ENCODE results near the gene TMEM231. TPM values are rescaled to one million over a fixed set of nuclear protein-coding genes. Genes with fewer than 3 reads are reported as not detected.

Gene TMEM231
- total and polyA plus RNA-seq, 9 of the 15 experiments (the other 6 are each of a cell fraction or from before 2014, with no cell fraction given): 1.6 to 27.6 (median 9.1) TPM

- Histone ChIP-seq H3K27ac (ENCODE audit: extremely low read depth, low read depth, low read length) (no peak overlapping the region), H3K9me1 (ENCODE audit: control insufficient read depth, insufficient read depth, low read length) (no peaks in the 10 kb centered on the region), H3K4me1 (replicated peaks in 1 of 2; ENCODE audit: control insufficient read depth in 2 of 2, insufficient read depth in 2 of 2, low read length in 2 of 2) (peaks cover 5 to 22% of the 10 kb centered on the region in 2 experiments; a peak in 3 of 5 replicates), H3K9me3 (replicated peaks; ENCODE audit: control insufficient read depth, insufficient read depth, low read depth, low read length) (no peaks in the 10 kb centered on the region), H3K4me2 (ENCODE audit: insufficient read depth, low read length) (no peak overlapping the region), H4K20me1 (replicated peaks; ENCODE audit: control insufficient read depth, insufficient read depth, low read length) (peaks cover 5% of the 10 kb centered on the region), H3K79me2 (ENCODE audit: control insufficient read depth, insufficient read depth, low read length) (no peaks in the 10 kb centered on the region), H3K36me3 (ENCODE audit: control insufficient read depth, insufficient read depth, low read length) (no peaks in the 10 kb centered on the region), H3K27me3 (ENCODE audit: control insufficient read depth in 2 of 2, insufficient read depth in 2 of 2, low read length in 2 of 2) (peaks cover 0 to 6% of the 10 kb centered on the region in 2 experiments; a peak in 2 of 5 replicates), H3K9ac (ENCODE audit: insufficient read depth in 1 of 2, low read depth in 2 of 2, low read length in 2 of 2) (no peak overlapping the region), H3K4me3 (no peak overlapping the region), H2AFZ (ENCODE audit: low read depth, low read length) (no peak overlapping the region)
- intact Hi-C loops (cut with micrococcal nuclease): no loop called here
- ATAC-seq (no peak), FAIRE-seq (no peak), DNase-seq (ENCODE audit: extremely low read depth in 1 of 4, low spot score in 3 of 4) (no peak)
- POLR2A ChIA-PET: interaction anchor here (1.0 kb wide), 1 partner anchor 49 kb away, joined by 4 read pairs; no protein-coding TSS in a partner anchor
- no TSS peak for BruUV-seq (replicated peaks)
- TF ChIP-seq CEBPB (tag; IDR thresholded peaks at IDR 0.05) (peak; percentile 39; the same call in 1 of the 2 replicates), ARID2 (IDR thresholded peaks at IDR 0.05) (no peak), TEAD2 (tag; IDR thresholded peaks at IDR 0.05) (no peak)
- CTCF ChIA-PET (ENCODE audit: low intra/inter-chr PET ratio): no interaction called here
- in situ Hi-C loops (cut with MboI): no loop called here
- WGBS (ENCODE audit: insufficient coverage, low coverage, missing lambda C conversion rate): 57% methylated on average over 11 of the region's 11 CpGs
Observed at GRCh38 chr16:75514296-75514695, 41.8 kb downstream of the TMEM231 start.

- ATAC-seq (peak; percentile 31), FAIRE-seq (no peak), DNase-seq (ENCODE audit: extremely low read depth in 1 of 4, low spot score in 3 of 4) (no peak)
- Histone ChIP-seq H4K20me1 (replicated peaks; ENCODE audit: control insufficient read depth, insufficient read depth, low read length) (peaks cover 5% of the 10 kb centered on the region), H3K9ac (ENCODE audit: insufficient read depth in 1 of 2, low read depth in 2 of 2, low read length in 2 of 2) (no peak overlapping the region), H3K4me1 (replicated peaks in 1 of 2; ENCODE audit: control insufficient read depth in 2 of 2, insufficient read depth in 2 of 2, low read length in 2 of 2) (peaks cover 5 to 16% of the 10 kb centered on the region in 2 experiments; a peak in 3 of 5 replicates), H3K9me3 (replicated peaks; ENCODE audit: control insufficient read depth, insufficient read depth, low read depth, low read length) (no peaks in the 10 kb centered on the region), H3K27me3 (ENCODE audit: control insufficient read depth in 2 of 2, insufficient read depth in 2 of 2, low read length in 2 of 2) (peaks cover 3 to 18% of the 10 kb centered on the region in 2 experiments; a peak in 4 of 5 replicates), H3K9me1 (ENCODE audit: control insufficient read depth, insufficient read depth, low read length) (no peaks in the 10 kb centered on the region), H2AFZ (ENCODE audit: low read depth, low read length) (no peak overlapping the region), H3K27ac (ENCODE audit: extremely low read depth, low read depth, low read length) (no peak overlapping the region), H3K36me3 (ENCODE audit: control insufficient read depth, insufficient read depth, low read length) (no peaks in the 10 kb centered on the region), H3K79me2 (ENCODE audit: control insufficient read depth, insufficient read depth, low read length) (no peaks in the 10 kb centered on the region), H3K4me2 (ENCODE audit: insufficient read depth, low read length) (no peak overlapping the region), H3K4me3 (no peak overlapping the region)
- in situ Hi-C loops (cut with MboI): loop anchor here (5.0 kb wide), 1 partner anchor 36 kb away; no protein-coding TSS in a partner anchor
- BruUV-seq (replicated peaks): no TSS peak
- CTCF ChIA-PET (ENCODE audit: low intra/inter-chr PET ratio): no interaction called here
- POLR2A ChIA-PET: interaction anchor here (0.7 to 0.9 kb wide), 2 partner anchors 9 to 33 kb away, joined by 3 to 4 read pairs; no protein-coding TSS in a partner anchor
- intact Hi-C loops (cut with micrococcal nuclease): loop anchor here (2.0 kb wide), 1 partner anchor 34 kb away; no protein-coding TSS in a partner anchor
- WGBS (ENCODE audit: insufficient coverage, low coverage, missing lambda C conversion rate): 18% methylated on average over 7 of the region's 7 CpGs
- TF ChIP-seq GABPA (tag; conservative IDR thresholded peaks at IDR 0.05; ENCODE audit: low read depth): peak; percentile 77
- TF ChIP-seq ZNF324 (CRISPR knock-in tag; IDR thresholded peaks at IDR 0.05): peak; percentile 42; the same call in 1 of the 2 replicates
- peak; percentile 59; the same call in 1 of the 2 replicates for TF ChIP-seq ATF3 (IDR thresholded peaks at IDR 0.05)
- no peak for TF ChIP-seq ATF3 (CRISPR knock-in tag; conservative IDR thresholded peaks at IDR 0.05)
- TF ChIP-seq ARID1B (IDR thresholded peaks at IDR 0.05): 0 out of 2 replicates have a peak, but pooled peaks have one; percentile 15
- 0 out of 2 replicates have a peak, but pooled peaks have one; percentile 15 for TF ChIP-seq FOSL1 (tag; conservative IDR thresholded peaks at IDR 0.05)
- no peak for TF ChIP-seq ZNF668 (CRISPR knock-in tag; IDR thresholded peaks at IDR 0.05)
- TF ChIP-seq ZKSCAN1 (IDR thresholded peaks at IDR 0.05; ENCODE audit: low read depth, low read length): no peak
- TF ChIP-seq MEIS2 (IDR thresholded peaks at IDR 0.05; ENCODE audit: partially characterized antibody): peak; percentile 48
- TF ChIP-seq L3MBTL2 (IDR thresholded peaks at IDR 0.05): 0 out of 2 replicates have a peak, but pooled peaks have one; percentile 13
- no peak for TF ChIP-seq ZBTB1 (CRISPR knock-in tag; IDR thresholded peaks at IDR 0.05; ENCODE audit: borderline replicate concordance, low read depth)
- peak; percentile 57 for TF ChIP-seq PKNOX1 (IDR thresholded peaks at IDR 0.05)
Observed at GRCh38 chr16:75506574-75506973, 49.5 kb downstream of the TMEM231 start.
